Activated naive CD4-positive, alpha-beta T cell treated with anti-CD3 and anti-CD28 coated beads, Interleukin-2, amount 50 U/mL, for 24 hours (primary cell): ENCODE data around the gene DPH6.

ENCODE experiments used
- H3K27ac Mint-ChIP-seq: one replicate; pipeline ENCODE4 v1.8.0; 2021; ENCODE audit warnings: mild to moderate bottlenecking, mixed read lengths
- H3K27me3 Mint-ChIP-seq: one replicate; pipeline ENCODE4 v1.8.0; 2021; ENCODE audit warnings: mixed read lengths
- H3K36me3 Mint-ChIP-seq: one replicate; pipeline ENCODE4 v1.8.0; 2021; ENCODE audit warnings: mixed read lengths
- H3K4me1 Mint-ChIP-seq: one replicate; pipeline ENCODE4 v1.8.0; 2021; ENCODE audit warnings: mixed read lengths
- H3K4me3 Mint-ChIP-seq: one replicate; pipeline ENCODE4 v1.8.0; 2021; ENCODE audit warnings: mild to moderate bottlenecking, mixed read lengths
- H3K9me3 Mint-ChIP-seq: one replicate; pipeline ENCODE4 v1.8.0; 2021; ENCODE audit warnings: mixed read lengths

DPH6 gene

DNA sequence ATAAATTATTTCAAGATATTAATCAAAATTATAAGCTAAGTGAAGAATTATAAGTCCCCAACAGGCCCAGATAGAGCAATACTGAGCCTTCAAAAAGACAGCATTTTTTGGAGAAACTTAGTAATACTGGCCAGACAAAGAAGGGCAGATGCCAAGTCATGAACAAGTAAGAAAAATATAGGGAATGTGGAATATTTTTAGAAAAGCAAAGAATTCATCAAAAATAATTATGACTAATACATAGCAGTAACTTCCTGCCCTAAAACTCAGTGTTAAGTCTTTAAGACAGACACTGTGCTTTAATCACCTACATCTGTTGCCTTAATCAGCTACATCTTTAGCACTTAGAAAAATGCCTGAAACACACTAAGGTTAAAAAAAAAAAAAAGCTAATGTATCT is 31.2 kb downstream of the DPH6 start:
- H3K27me3 Mint-ChIP-seq: no peaks in the 10 kb centered on the region
- no peak overlapping the region for H3K27ac Mint-ChIP-seq
- peaks cover 3% of the 10 kb centered on the region for H3K4me1 Mint-ChIP-seq
- H3K36me3 Mint-ChIP-seq: peaks cover 3% of the 10 kb centered on the region
- H3K9me3 Mint-ChIP-seq: no peaks in the 10 kb centered on the region
- H3K4me3 Mint-ChIP-seq: no peak overlapping the region

DNA sequence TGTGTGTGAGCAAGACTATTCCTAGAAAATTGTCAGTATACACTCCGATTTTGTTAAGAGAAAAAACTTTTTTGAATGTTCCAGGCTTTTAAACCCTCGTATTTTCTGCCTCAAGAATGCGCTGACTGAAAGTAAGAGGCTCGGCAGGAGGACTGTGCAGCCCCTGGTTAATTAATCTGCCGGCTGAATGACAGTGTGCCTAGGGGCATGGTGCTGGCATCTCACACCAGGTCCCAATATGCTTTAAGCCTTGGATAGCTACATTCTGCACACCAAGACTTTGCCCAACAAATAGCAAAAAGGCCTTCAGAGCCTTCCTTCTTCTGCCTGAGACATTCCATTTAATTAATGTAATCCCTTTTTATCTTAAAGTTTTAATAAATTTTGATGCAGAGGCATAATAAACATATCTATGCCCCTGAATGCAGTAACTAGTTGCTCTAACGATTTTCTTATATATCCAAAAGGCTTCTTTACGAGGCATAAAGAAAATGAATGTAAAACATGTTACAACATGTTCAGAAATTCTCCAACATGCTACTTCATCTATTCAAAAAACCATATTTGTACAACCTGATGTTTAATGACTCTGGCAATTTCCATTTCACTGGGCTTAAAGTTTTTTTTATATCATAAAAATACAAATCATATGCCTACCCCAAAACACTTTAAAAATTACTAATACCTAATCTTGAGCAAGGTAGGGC is 37.9 kb downstream of the DPH6 start:
- H3K4me1 Mint-ChIP-seq: no peaks in the 10 kb centered on the region
- no peaks in the 10 kb centered on the region for H3K27me3 Mint-ChIP-seq
- no peak overlapping the region for H3K4me3 Mint-ChIP-seq
- no peaks in the 10 kb centered on the region for H3K9me3 Mint-ChIP-seq
- H3K27ac Mint-ChIP-seq: no peak overlapping the region
- H3K36me3 Mint-ChIP-seq: peaks cover 5% of the 10 kb centered on the region

DNA sequence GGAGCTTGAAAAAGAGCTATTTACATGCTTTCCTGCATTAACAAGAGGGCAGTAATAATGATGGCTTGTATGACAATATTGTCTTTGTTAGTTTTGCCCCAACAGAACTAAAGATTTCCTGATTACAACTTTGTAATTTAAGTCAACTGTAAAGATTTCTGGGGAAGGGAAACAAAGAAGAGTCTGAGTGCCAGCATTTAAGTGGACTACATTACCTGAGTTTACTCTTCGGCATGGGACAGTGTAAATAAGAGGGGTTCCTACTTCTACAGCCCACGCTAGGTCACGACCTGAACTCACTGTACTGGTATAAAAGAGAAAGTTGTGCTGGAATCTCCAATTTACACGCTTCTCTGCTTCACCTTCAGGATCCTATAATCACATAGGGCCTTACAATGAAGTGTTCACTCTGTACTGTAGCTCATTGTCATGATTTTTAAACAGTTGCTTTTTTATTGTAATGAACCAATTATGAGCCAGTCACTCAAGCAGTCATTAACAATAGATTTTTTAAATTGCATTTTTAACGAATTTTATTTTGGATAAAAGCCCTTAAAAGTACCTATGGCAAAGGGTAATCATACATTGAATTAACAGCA is 39.6 kb downstream of the DPH6 start:
- H3K4me3 Mint-ChIP-seq: no peak overlapping the region
- no peaks in the 10 kb centered on the region for H3K4me1 Mint-ChIP-seq
- H3K9me3 Mint-ChIP-seq: no peaks in the 10 kb centered on the region
- no peak overlapping the region for H3K27ac Mint-ChIP-seq
- H3K36me3 Mint-ChIP-seq: peaks cover 5% of the 10 kb centered on the region
- H3K27me3 Mint-ChIP-seq: no peaks in the 10 kb centered on the region

DNA sequence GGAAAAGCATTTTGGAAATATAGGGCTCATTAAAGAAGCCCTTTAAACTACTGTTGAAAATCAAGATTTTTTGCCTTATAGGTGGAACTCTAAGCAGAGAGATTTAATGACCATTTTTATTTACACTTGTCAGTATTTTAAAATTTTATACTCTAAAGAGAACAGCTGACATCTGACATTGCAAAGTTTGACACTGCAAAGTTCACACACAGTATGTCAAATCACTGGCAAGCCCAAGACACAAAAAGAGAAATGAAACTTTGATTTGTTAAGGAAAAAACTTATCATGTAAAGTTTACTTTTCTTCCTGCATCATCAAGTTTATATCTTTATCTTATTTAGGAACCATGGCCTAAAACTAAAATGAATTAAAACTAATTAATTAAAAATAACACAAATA is 40.2 kb downstream of the DPH6 start:
- Mint-ChIP-seq H3K36me3 (peaks cover 4% of the 10 kb centered on the region), H3K4me3 (no peak overlapping the region), H3K9me3 (no peaks in the 10 kb centered on the region), H3K27me3 (no peaks in the 10 kb centered on the region), H3K27ac (no peak overlapping the region), H3K4me1 (no peaks in the 10 kb centered on the region)

DNA sequence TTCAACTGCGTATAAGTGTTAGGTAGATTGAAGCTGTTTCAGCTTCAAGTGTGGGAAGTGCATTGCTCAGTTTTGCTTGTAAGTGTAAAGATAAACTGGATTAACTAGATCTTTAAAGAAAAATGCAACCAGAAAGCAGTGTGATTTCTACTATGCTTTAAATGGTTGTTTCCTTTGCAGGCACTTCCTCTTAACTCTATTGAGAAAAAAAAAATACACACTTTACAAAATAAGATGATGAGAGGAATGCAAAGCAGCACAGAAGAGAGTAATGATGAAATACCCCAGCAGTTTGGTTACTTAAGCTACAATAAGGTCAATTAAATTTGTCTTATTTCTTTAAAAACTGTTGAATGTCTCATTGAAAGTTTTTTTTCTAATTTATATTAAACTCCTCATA is 40.8 kb downstream of the DPH6 start:
- no peaks in the 10 kb centered on the region for H3K4me1 Mint-ChIP-seq
- peaks cover 4% of the 10 kb centered on the region for H3K36me3 Mint-ChIP-seq
- H3K27ac Mint-ChIP-seq: no peak overlapping the region
- H3K27me3 Mint-ChIP-seq: no peaks in the 10 kb centered on the region
- H3K9me3 Mint-ChIP-seq: no peaks in the 10 kb centered on the region
- no peak overlapping the region for H3K4me3 Mint-ChIP-seq

DNA sequence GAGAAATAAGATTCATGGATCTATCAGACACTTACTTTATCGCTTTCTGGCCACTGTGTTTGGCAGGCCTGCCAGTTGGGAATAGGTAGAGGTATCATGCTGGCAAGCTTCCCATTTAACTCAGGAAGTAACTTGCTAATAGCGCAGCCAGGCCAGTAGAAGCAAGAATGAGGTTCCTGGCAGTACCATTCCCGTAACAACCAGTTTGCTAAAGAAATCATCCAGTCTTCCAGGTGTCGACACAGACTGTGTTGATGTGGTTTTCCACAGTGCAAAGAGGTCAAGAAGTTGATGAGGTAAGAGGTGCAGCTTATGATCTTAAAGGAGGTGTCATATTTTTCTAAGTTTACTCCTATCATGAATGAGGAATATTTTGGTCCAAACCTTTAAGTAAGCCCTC is 46.2 kb downstream of the DPH6 start:
- Mint-ChIP-seq H3K9me3 (no peaks in the 10 kb centered on the region), H3K4me3 (no peak overlapping the region), H3K4me1 (peaks cover 4% of the 10 kb centered on the region), H3K36me3 (peaks cover 9% of the 10 kb centered on the region), H3K27me3 (no peaks in the 10 kb centered on the region), H3K27ac (no peak overlapping the region)

DNA sequence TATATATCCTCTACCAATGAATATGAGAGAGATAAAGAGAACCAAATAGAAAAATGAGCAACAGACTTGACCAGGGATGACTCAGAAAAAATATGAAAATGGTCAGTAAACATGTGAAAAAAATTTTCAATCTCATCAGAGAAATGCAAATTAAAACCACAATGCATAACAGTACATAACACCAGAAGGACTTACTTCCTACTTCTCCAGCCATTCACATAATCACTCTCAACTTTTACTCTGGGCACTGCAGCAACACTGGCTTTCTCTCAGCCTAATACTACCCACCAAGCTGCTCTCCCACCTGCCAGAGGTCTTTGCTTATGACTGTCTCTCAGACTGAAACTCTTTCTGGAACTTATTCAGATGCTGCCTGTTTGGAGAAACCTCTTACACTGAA is 49.4 kb downstream of the DPH6 start:
- Mint-ChIP-seq H3K27ac (no peak overlapping the region), H3K4me3 (no peak overlapping the region), H3K4me1 (peaks cover 4% of the 10 kb centered on the region), H3K36me3 (peaks cover 10% of the 10 kb centered on the region), H3K27me3 (no peaks in the 10 kb centered on the region), H3K9me3 (no peaks in the 10 kb centered on the region)

DNA sequence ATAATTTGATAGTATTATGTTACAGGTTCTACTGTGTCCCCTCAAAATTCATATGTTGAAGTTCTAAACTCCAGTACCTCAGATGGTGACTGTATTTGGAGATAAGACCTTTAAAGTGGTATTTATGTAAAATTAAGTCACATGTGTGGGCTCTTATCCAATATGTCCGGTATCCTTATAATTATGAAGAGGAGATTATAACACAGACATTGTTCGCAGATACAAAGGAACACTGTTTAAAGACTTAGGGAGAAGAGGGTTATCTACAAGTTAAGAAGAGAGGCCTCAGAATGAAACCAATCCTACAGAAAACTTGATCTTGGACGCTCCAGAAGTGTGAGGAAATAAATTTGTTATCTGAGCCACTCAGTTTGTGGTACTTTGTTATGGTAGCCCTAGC is 50.9 kb downstream of the DPH6 start:
- H3K27ac Mint-ChIP-seq: no peak overlapping the region

DNA sequence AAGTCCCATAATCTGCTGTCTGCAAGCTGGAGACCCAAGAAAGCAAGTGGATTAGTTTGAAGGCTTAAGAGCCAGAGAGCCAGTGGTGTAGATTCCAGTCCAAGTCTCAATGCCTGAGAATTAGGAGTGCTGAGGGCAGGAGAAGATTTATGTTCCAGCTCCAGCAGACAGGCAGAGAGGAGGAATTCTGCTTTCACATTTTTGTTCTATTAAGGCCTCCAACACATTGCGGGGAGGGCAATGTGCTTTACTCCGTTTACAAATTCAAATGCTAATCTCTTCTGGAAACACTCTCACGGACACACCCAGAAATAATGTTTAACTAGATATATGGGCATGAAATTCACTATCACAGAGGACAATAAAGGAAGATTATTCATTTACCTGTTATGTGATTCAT is 54.0 kb downstream of the DPH6 start:
- Mint-ChIP-seq H3K36me3 (peaks cover 28% of the 10 kb centered on the region), H3K27me3 (no peaks in the 10 kb centered on the region), H3K9me3 (peaks cover 14% of the 10 kb centered on the region), H3K4me3 (no peak overlapping the region), H3K4me1 (peaks cover 4% of the 10 kb centered on the region), H3K27ac (no peak overlapping the region)

More for the DNA sequence above, 50.9 kb downstream of the DPH6 start:
- H3K27me3 Mint-ChIP-seq: no peaks in the 10 kb centered on the region
- peaks cover 5% of the 10 kb centered on the region for H3K9me3 Mint-ChIP-seq
- no peak overlapping the region for H3K4me3 Mint-ChIP-seq
- peaks cover 4% of the 10 kb centered on the region for H3K4me1 Mint-ChIP-seq
- H3K36me3 Mint-ChIP-seq: peaks cover 9% of the 10 kb centered on the region

DNA sequence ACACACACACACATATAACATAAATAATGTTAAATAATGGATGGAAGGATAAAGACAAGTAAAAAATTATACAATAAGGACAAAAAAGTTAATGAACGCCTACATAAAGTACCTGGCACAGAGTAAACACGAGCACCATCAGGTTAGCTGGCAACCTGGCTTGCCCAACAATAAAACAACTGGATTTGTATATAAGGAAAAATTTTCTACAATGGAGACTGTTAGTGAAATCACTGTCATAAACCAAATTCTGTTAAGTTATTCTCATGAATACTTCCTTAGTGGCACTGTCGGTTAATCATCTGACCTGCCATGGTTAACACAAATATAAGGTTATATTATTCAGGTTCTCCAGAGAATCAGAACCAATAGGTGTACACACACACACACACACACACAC is 54.8 kb downstream of the DPH6 start:
- no peak overlapping the region for H3K27ac Mint-ChIP-seq

DNA sequence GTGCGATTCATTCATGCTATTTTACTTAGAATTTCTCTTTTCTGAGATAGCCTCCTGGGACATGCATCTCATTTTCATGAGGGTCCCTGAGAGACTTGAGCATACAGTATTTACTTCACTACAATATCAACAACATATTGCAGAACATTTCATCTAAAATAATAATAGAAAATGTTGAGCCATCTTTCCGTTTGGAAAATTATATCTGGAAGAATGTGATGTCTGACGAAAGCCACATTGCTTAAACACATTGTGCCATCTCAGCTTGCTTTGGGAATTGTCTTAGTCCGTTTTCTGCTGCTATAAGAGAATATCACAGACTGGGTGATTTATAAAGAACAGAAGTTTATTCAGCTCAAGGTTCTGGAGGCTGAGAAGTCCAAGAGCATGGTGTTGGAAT is 55.5 kb downstream of the DPH6 start:
- Mint-ChIP-seq H3K27me3 (no peaks in the 10 kb centered on the region), H3K27ac (no peak overlapping the region), H3K36me3 (peaks cover 37% of the 10 kb centered on the region), H3K4me3 (no peak overlapping the region), H3K9me3 (peaks cover 25% of the 10 kb centered on the region), H3K4me1 (no peaks in the 10 kb centered on the region)

More for the DNA sequence above, 54.8 kb downstream of the DPH6 start:
- Mint-ChIP-seq H3K27me3 (no peaks in the 10 kb centered on the region), H3K4me1 (no peaks in the 10 kb centered on the region), H3K4me3 (no peak overlapping the region), H3K9me3 (peaks cover 19% of the 10 kb centered on the region), H3K36me3 (peaks cover 31% of the 10 kb centered on the region)

DNA sequence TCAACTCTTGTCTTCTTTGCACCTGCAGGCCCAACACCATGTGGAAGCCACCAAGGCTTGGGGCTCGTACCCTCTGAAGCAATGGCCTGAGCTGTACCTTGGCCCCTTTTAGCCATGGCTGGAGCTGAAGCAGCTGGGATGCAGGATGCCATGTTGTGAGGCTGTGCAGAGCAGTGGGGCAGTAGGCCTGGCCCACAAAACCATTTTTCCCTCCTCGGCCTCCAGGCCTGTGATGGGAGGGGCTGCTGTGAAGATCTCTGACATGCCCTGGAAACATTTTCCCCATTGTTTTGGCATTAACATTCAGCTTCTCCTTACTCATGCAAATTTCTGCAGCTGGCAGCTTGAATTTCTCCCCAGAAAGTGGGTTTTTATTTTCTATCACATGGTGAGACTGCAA is 58.5 kb downstream of the DPH6 start:
- Mint-ChIP-seq H3K27ac (no peak overlapping the region), H3K9me3 (peaks cover 25% of the 10 kb centered on the region), H3K4me1 (no peaks in the 10 kb centered on the region)

DNA sequence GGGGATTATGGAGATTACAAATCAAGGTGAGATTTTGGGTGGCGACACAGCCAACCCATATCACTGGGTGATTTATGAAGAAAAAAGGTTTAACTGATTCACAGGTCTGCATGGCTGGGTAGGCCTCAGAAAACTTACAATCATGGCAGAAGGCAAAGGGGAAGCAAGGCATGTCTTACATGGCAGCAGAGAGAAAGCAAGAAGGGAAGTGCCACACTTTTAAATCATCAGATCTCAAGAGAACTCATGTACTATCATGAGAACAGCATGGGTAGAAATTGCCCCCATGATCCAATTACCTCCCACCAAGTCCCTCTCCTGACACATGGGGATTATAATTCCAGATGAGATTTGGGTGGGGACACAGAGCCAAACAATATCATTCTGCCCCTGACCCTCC is 59.7 kb downstream of the DPH6 start:
- Mint-ChIP-seq H3K27ac (no peak overlapping the region), H3K27me3 (no peaks in the 10 kb centered on the region), H3K4me1 (peaks cover 7% of the 10 kb centered on the region), H3K4me3 (no peak overlapping the region), H3K9me3 (peaks cover 25% of the 10 kb centered on the region), H3K36me3 (peaks cover 38% of the 10 kb centered on the region)

More for the DNA sequence above, 58.5 kb downstream of the DPH6 start:
- Mint-ChIP-seq H3K4me3 (no peak overlapping the region), H3K27me3 (no peaks in the 10 kb centered on the region), H3K36me3 (peaks cover 38% of the 10 kb centered on the region)

DNA sequence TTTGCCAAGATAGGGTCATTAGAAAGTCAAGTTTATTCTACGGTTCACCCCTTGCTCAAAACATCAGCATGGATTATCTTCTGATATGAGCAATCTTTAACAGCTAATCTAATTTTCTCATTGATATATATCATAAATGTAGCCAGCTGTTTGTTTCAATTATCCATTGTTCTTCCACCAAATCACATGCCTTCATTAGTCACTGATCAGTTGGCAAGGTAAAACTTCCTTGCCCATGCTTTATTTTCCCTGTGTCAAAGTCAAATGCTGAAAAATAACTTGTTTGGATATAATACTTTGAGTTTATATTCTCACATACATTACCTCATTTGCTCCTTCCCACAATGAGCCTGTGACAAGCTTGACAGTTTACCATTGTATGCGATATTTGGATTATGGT is 60.6 kb downstream of the DPH6 start:
- no peak overlapping the region for H3K27ac Mint-ChIP-seq
- H3K4me3 Mint-ChIP-seq: no peak overlapping the region
- no peaks in the 10 kb centered on the region for H3K27me3 Mint-ChIP-seq
- peaks cover 36% of the 10 kb centered on the region for H3K36me3 Mint-ChIP-seq
- H3K4me1 Mint-ChIP-seq: peaks cover 11% of the 10 kb centered on the region
- H3K9me3 Mint-ChIP-seq: peaks cover 21% of the 10 kb centered on the region

DNA sequence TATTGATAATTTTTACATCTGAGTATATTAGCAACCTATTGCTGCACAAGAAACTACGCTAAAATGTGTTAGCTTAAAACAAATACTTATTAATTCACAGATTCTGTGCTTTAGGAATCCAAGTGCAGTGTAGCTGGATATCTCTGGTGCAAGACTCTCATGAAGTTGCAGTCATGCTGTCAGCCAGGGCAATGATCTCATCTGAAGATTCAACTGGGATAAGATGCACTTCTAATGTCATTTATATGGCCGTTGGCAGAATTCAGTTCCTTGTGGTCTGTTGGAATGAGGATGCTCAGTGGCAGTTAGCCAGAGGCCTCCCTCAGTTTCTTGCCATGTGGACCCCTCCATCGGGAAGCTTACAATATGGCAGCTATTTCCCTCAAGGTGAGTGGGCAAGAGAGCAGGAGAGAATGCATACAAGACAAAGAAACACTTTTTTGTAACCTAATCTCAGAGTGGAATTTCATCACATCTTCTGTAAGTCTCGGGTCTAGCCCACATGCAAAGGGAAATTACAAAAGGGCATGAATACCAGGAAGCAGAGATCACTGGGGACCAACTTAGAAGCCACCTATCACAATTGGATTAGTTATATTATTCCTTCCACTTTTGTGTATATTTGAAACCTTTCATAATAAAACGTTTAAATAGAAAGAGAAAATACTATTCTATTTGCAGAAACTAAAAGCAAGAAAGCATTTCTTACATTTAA is 61.6 kb downstream of the DPH6 start:
- H3K9me3 Mint-ChIP-seq: peaks cover 21% of the 10 kb centered on the region
- no peak overlapping the region for H3K4me3 Mint-ChIP-seq
- no peak overlapping the region for H3K27ac Mint-ChIP-seq
- H3K36me3 Mint-ChIP-seq: peaks cover 34% of the 10 kb centered on the region
- H3K27me3 Mint-ChIP-seq: no peaks in the 10 kb centered on the region
- H3K4me1 Mint-ChIP-seq: peaks cover 11% of the 10 kb centered on the region

DNA sequence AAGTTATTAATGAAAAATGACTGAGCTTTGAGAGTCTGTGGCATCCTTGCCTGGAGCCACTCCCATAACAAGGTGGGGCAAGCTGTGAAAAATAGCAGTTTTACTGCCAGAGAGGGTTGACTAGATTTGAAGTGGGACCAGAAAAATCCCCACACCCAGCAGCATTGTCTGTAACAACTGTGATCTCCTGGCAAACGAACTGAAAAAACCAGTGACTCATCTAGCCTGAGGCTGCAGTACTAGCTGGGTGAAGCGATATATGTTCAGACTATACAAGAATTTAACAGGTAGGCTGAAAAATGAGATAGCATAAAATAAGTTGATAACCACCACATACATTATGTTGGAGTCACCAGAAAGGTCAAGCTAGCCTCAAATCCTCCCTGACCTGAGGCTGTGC is 64.0 kb downstream of the DPH6 start:
- peaks cover 11% of the 10 kb centered on the region for H3K9me3 Mint-ChIP-seq
- no peak overlapping the region for H3K4me3 Mint-ChIP-seq
- H3K4me1 Mint-ChIP-seq: peaks cover 11% of the 10 kb centered on the region
- no peaks in the 10 kb centered on the region for H3K27me3 Mint-ChIP-seq
- H3K27ac Mint-ChIP-seq: no peak overlapping the region
- peaks cover 16% of the 10 kb centered on the region for H3K36me3 Mint-ChIP-seq
